ENCODE measurements around the gene KLHL40. TPM values are rescaled to one million over a fixed set of nuclear protein-coding genes. Genes with fewer than 3 reads are reported as not detected.

Gene KLHL40
- total RNA-seq, 1 donor from 2014 or later, result 0.57 TPM

GRCh38 chr3:42731476-42732195 lies 46.3 kb downstream of the KLHL40 start:
- intact Hi-C loops (cut with DNase I), result no loop called here
- no peak for DNase-seq (ENCODE audit: low spot score)

GRCh38 chr3:42732196-42732828 lies 47.0 kb downstream of the KLHL40 start:
- no peak for DNase-seq (ENCODE audit: low spot score)
- intact Hi-C loops (cut with DNase I), result no loop called here

GRCh38 chr3:42732829-42733459 lies 47.6 kb downstream of the KLHL40 start:
- DNase-seq (ENCODE audit: low spot score), result no peak
- intact Hi-C loops (cut with DNase I), result no loop called here

- no peak for DNase-seq (ENCODE audit: low spot score)
- intact Hi-C loops (cut with DNase I), result no loop called here
Measured at GRCh38 chr3:42733501-42734262, 48.3 kb downstream of the KLHL40 start.

DNA sequence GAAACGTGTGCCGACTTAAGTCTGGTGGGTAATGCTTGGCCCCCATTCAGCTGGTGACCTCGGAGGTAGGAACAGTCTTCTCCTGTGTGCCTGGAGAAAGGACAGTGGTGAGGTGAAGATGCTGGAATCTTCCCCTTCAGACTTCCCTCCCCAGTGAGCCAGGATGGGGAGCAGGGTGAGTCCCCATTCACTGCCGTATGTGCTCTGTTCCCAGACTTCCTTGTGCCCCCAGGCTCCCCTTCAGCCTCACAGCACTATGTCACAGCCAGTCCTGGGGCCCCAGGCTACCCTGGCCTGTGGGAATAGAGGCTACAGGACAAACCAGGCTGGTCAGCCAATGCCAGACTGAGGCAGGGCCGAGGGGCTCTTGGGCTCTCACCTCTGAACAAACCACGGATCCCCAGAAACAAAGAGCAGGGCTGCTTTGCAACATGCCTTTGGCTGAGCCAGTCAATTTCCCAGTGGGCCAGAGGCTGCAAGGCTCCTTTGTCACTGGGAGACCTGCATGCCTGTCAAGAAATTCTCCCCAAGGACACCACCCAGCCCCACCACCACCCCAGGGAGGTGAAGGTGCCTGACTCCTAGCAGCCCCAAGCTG lies 49.0 kb downstream of the KLHL40 start:
- no peak for DNase-seq (ENCODE audit: low spot score)

DNA sequence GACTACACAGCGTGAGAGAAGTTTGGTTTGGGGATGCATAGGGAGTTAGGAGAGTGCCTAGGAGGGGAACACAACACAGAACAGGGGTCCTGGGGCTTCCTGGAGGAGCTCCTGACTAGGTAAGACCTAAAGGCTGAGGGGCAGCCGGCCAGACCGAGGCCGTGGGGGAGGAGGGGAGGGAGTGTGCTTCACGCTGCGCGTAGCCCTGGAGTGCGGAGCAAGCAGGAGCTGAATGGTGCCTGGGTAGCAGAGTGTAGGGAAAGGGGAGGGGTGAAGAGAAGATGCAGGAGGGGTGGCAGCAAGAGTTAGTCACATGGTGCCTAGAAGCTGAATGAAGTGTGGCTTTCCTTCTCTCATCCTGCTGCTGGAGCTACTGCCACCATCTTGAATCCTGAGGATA lies 49.7 kb downstream of the KLHL40 start:
- intact Hi-C loops (cut with DNase I), result no loop called here
- DNase-seq (ENCODE audit: low spot score), result no peak

More for the DNA sequence above, 49.0 kb downstream of the KLHL40 start:
- intact Hi-C loops (cut with DNase I), result no loop called here

- DNase-seq (ENCODE audit: low spot score), result no peak
- intact Hi-C loops (cut with DNase I), result no loop called here
Measured at GRCh38 chr3:42735615-42736014, 50.3 kb downstream of the KLHL40 start.

DNA sequence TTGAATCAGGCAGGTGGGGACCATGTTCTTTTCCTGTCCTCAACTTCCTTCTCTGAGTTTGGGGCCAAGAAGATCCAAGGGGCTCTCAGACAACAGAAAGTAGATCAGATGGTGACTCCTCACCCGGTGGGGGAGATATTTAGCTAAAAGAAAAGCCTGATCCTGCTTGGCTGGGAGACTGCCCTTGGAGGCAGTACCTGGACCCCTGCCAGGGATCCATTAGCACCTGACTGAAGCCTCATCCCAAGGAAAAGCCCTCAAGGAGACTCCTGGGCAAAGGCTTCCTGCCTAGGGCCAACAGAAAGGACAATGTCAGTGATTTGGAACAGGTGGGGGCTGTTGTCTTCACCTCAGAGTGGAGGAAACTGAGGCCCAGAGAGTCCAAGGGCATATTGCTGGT lies 50.7 kb downstream of the KLHL40 start:
- no peak for DNase-seq (ENCODE audit: low spot score)
- intact Hi-C loops (cut with DNase I), result no loop called here

DNA sequence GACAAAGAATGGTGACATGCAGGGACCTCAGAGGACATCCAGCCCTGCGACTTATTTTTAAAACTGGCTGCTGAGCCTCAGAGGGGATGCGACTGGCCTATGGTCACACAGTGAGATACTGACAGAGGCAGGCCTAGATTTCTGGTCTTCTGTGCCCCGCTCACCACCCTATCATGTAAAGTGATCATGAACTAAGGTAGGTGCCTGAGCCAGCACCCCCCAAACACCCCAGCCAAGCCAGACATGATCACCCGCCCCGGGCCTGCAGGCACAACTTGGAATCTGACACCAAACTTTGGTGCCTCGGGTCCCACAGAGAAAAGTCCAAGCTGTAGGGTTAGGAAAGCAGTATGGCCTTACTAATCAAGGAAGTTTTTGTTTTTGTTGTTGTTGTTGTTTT lies 51.2 kb downstream of the KLHL40 start:
- intact Hi-C loops (cut with DNase I), result no loop called here
- DNase-seq (ENCODE audit: low spot score), result no peak

GRCh38 chr3:42739401-42740158 lies 54.2 kb downstream of the KLHL40 start:
- peak; percentile 92 for DNase-seq (ENCODE audit: low spot score)
- intact Hi-C loops (cut with DNase I), result loop anchor here (1.0 kb wide), 3 partner anchors 37 to 86 kb away; partner anchors contain the start of genes HHATL and ZBTB47

- intact Hi-C loops (cut with DNase I), result no loop called here
- DNase-seq (ENCODE audit: low spot score), result no peak
Measured at GRCh38 chr3:42741796-42742195, 56.5 kb downstream of the KLHL40 start.

Other genes with a start within 250 kb of the KLHL40 start
- gene VIPR1, start 182.9 kb upstream of the KLHL40 start, total RNA-seq, result 0.89 TPM
- 31.5 TPM for gene SEC22C, start 103.6 kb upstream of the KLHL40 start, total RNA-seq
- gene SS18L2, start 94.7 kb upstream of the KLHL40 start, total RNA-seq, result 9.6 TPM
- 35.1 TPM for gene NKTR, start 84.9 kb upstream of the KLHL40 start, total RNA-seq
- gene ZBTB47, start 31.8 kb upstream of the KLHL40 start, total RNA-seq, result 202 TPM
- gene HHATL, start 17.3 kb downstream of the KLHL40 start, total RNA-seq, result 505 TPM
- gene CCDC13, start 87.7 kb downstream of the KLHL40 start, total RNA-seq, result 1.1 TPM
- gene HIGD1A, start 119.0 kb downstream of the KLHL40 start, total RNA-seq, result 266 TPM
- gene ACKR2, start 123.9 kb downstream of the KLHL40 start, total RNA-seq, result 1.5 TPM
- gene CYP8B1, start 190.3 kb downstream of the KLHL40 start, total RNA-seq, result not detected
- 6.6 TPM for gene ZNF662, start 220.6 kb downstream of the KLHL40 start, total RNA-seq

All from cardiac septum (tissue), 1 donor.